Fibroblast of lung (primary cell): ENCODE results near the gene APLF.

Experiments
- EZH2 ChIP-seq: IDR thresholded peaks from 2 replicates; pipeline ENCODE4 v1.5.1; 2012; ENCODE audit warnings: low read length, control low read depth, mild to moderate bottlenecking; ENCODE audit errors: missing control alignments
- TF ChIP-seq, protein P1 (sequence below), 2 donors: IDR thresholded peaks in 1 of 2; conservative IDR thresholded peaks in 1 of 2; 1 replicate in 1 of 2; 2 replicates in 1 of 2; pipeline ENCODE4 v1.5.1; 2011 to 2012; ENCODE audit warnings: low read length in 2 of 2, control low read depth in 1 of 2, inconsistent platforms in 1 of 2, low read depth in 1 of 2, mild to moderate bottlenecking in 1 of 2

DNA sequence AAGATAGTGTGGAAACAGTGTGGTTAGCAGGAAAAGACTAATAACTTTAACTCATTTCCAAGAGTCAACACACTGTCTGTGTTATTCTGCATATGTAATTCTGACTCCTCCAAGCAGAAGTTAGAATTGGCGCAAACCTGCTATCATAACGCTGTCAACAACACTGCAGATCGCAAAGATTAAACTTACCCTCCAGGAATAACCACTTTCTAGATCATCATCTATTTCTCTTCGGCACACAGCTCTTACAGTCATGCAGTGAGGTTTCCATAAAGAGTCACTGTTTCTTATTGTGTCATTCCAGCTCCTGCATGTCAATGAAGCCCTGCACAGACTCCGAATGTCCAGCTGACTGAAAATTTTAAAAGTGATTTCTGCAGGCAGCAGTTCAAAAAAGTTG, 2.7 kb upstream of the APLF start:
- TF ChIP-seq, protein P1, sequence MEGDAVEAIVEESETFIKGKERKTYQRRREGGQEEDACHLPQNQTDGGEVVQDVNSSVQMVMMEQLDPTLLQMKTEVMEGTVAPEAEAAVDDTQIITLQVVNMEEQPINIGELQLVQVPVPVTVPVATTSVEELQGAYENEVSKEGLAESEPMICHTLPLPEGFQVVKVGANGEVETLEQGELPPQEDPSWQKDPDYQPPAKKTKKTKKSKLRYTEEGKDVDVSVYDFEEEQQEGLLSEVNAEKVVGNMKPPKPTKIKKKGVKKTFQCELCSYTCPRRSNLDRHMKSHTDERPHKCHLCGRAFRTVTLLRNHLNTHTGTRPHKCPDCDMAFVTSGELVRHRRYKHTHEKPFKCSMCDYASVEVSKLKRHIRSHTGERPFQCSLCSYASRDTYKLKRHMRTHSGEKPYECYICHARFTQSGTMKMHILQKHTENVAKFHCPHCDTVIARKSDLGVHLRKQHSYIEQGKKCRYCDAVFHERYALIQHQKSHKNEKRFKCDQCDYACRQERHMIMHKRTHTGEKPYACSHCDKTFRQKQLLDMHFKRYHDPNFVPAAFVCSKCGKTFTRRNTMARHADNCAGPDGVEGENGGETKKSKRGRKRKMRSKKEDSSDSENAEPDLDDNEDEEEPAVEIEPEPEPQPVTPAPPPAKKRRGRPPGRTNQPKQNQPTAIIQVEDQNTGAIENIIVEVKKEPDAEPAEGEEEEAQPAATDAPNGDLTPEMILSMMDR (conservative IDR thresholded peaks at IDR 0.05 in 1 of 2, IDR thresholded peaks at IDR 0.05 in 1 of 2; ENCODE audit: low read depth in 1 of 2, low read length in 2 of 2), result no peak
- no peak for TF ChIP-seq EZH2
